HEK293 (cell line): ENCODE measurements around the gene PAX3.

ENCODE experiments used
- CTCF ChIA-PET: fragments of 350-600 bp; formaldehyde crosslinking; extraction: SDS; loops from one replicate; lab custom pipeline; 2021; ENCODE audit warnings: antibody characterized with exemption; lab: Yijun Ruan, JAX
- POLR2A ChIA-PET: fragments of 300-600 bp; formaldehyde crosslinking; extraction: SDS; loops from one replicate; lab custom pipeline; 2020; ENCODE audit warnings: antibody characterized with exemption, inconsistent platforms; lab: Yijun Ruan, JAX
- H3K27ac ChIP-seq: fragments of 200-500 bp; sonication (Bioruptor generic); 2 replicates; pipeline ENCODE4 v1.5.1; 2014; ENCODE audit warnings: low read depth, low read length, control low read depth, inconsistent platforms; ENCODE audit errors: extremely low read depth
- H3K36me3 ChIP-seq, 2 experiments: fragments of 200-500 bp in 1 of 2; sonication (Bioruptor generic) in 1 of 2; 1 replicate in 1 of 2; 2 replicates in 1 of 2; pipeline ENCODE4 v1.5.1; 2014 to 2017; ENCODE audit warnings: inconsistent platforms in 2 of 2, low read length in 2 of 2; ENCODE audit not compliant: control insufficient read depth in 2 of 2, insufficient read depth in 1 of 2
- H3K4me1 ChIP-seq: fragments of 200-500 bp; sonication (Bioruptor generic); 2 replicates; pipeline ENCODE4 v1.5.1; 2014; ENCODE audit warnings: mild to moderate bottlenecking, low read length, inconsistent platforms; ENCODE audit not compliant: control insufficient read depth, insufficient read depth
- H3K4me3 ChIP-seq: 2 replicates; pipeline ENCODE4 v1.5.1; 2011; ENCODE audit warnings: low read depth, mild to moderate bottlenecking, control low read depth, low read length, moderate library complexity
- H3K9me3 ChIP-seq: fragments of 200-500 bp; sonication (Bioruptor generic); 2 replicates; pipeline ENCODE4 v1.5.1; 2014; ENCODE audit warnings: low read depth, low read length, inconsistent platforms; ENCODE audit not compliant: control insufficient read depth, insufficient read depth
- TRIM28 ChIP-seq: IDR thresholded peaks from 2 replicates; pipeline ENCODE4 v1.6.1; 2011; ENCODE audit warnings: low read length, control low read depth, borderline replicate concordance
- ZBTB1 ChIP-seq: fragments of 450-650 bp; formaldehyde crosslinking; IDR thresholded peaks from 2 replicates; pipeline ENCODE4 v1.5.1; 2016; ENCODE audit warnings: missing biosample characterization, missing genetic modification characterization
- ZBTB17 ChIP-seq: fragments of 450-650 bp; formaldehyde crosslinking; IDR thresholded peaks from 2 replicates; pipeline ENCODE4 v1.5.1; 2016; ENCODE audit warnings: missing biosample characterization, missing genetic modification characterization
- ZNF10 ChIP-seq: fragments of 450-650 bp; formaldehyde crosslinking; IDR thresholded peaks from 2 replicates; pipeline ENCODE4 v1.5.1; 2017; ENCODE audit warnings: missing biosample characterization, missing genetic modification characterization
- ZNF221 ChIP-seq: fragments of 450-650 bp; formaldehyde crosslinking; IDR thresholded peaks from 2 replicates; pipeline ENCODE4 v1.5.1; 2017; ENCODE audit warnings: missing biosample characterization, missing genetic modification characterization, borderline replicate concordance
- ZNF529 ChIP-seq: fragments of 450-650 bp; formaldehyde crosslinking; IDR thresholded peaks from 2 replicates; pipeline ENCODE4 v1.5.1; 2017; ENCODE audit warnings: missing genetic modification characterization, missing biosample characterization; ENCODE audit not compliant: insufficient replicate concordance
- ZNF626 ChIP-seq: fragments of 450-650 bp; sonication (Bioruptor Pico); formaldehyde crosslinking; IDR thresholded peaks from 2 replicates; pipeline ENCODE4 v1.5.1; 2018; ENCODE audit warnings: missing biosample characterization, missing genetic modification characterization, inconsistent platforms
- ZNF792 ChIP-seq: fragments of 450-650 bp; formaldehyde crosslinking; IDR thresholded peaks from 2 replicates; pipeline ENCODE4 v1.5.1; 2016; ENCODE audit warnings: missing biosample characterization, missing genetic modification characterization
- ZNF837 ChIP-seq: fragments of 450-650 bp; formaldehyde crosslinking; IDR thresholded peaks from 2 replicates; pipeline ENCODE4 v1.5.1; 2016; ENCODE audit warnings: missing biosample characterization, missing genetic modification characterization
- ZXDB ChIP-seq: fragments of 450-650 bp; formaldehyde crosslinking; IDR thresholded peaks from 2 replicates; pipeline ENCODE4 v1.5.1; 2016; ENCODE audit warnings: missing biosample characterization, missing genetic modification characterization
- TF ChIP-seq, protein P1 (sequence below): fragments of 450-650 bp; formaldehyde crosslinking; IDR thresholded peaks from 2 replicates; pipeline ENCODE4 v1.5.1; 2017; ENCODE audit warnings: missing biosample characterization, missing genetic modification characterization
- TF ChIP-seq, protein P2 (sequence below): fragments of 450-650 bp; formaldehyde crosslinking; IDR thresholded peaks from 2 replicates; pipeline ENCODE4 v1.5.1; 2016; ENCODE audit warnings: missing biosample characterization, missing genetic modification characterization, borderline replicate concordance
- TF ChIP-seq, protein P3 (sequence below): fragments of 450-650 bp; formaldehyde crosslinking; IDR thresholded peaks from 2 replicates; pipeline ENCODE4 v1.5.1; 2016; ENCODE audit warnings: missing biosample characterization, missing genetic modification characterization
- TF ChIP-seq, protein P4 (sequence below): fragments of 450-650 bp; formaldehyde crosslinking; IDR thresholded peaks from 2 replicates; pipeline ENCODE4 v1.5.0; 2017; ENCODE audit warnings: missing biosample characterization, missing genetic modification characterization, borderline replicate concordance
- TF ChIP-seq, protein P5 (sequence below): fragments of 450-650 bp; formaldehyde crosslinking; IDR thresholded peaks from 2 replicates; pipeline ENCODE4 v1.5.1; 2016; ENCODE audit warnings: missing biosample characterization, missing genetic modification characterization
- TF ChIP-seq, protein P6 (sequence below): fragments of 450-650 bp; formaldehyde crosslinking; IDR thresholded peaks from 2 replicates; pipeline ENCODE4 v1.5.1; 2016; ENCODE audit warnings: missing biosample characterization, missing genetic modification characterization
- TF ChIP-seq, protein P7 (sequence below): fragments of 450-650 bp; formaldehyde crosslinking; IDR thresholded peaks from 2 replicates; pipeline ENCODE4 v1.5.1; 2016; ENCODE audit warnings: missing biosample characterization, missing genetic modification characterization

Gene PAX3

DNA sequence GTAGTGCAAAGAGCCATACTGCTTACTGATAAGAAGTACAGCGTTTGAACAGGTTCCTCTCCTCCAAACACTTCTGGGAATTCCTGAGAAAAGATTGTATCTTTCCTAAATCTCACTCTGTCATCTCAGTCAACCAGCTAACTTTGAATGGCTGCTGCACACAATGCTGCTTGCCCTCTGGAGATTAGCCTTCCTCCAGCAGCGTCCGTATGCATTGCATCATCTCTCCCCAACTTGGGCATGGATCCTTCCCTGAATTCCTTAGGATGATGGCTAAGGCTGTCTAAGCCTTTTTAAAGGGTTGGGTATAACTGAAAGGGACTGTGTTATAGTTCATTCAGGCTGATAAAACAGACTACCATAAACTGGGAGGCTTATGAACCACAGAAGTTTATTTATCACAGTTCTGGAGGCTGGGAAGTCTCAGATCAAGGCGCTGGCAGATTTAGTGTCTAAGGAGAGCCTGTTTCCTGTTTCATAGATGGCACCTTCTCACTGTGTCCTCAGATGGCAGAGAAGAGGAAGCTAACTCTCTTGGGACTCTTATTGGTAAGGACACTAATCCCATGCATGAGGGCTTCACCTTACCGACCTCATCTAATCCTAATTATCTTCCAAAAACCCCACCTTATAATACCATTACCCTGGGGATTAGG, 105.3 kb downstream of the PAX3 start:
- Histone ChIP-seq H3K9me3 (no peaks in the 10 kb centered on the region), H3K4me3 (no peak overlapping the region), H3K27ac (no peak overlapping the region), H3K4me1 (no peaks in the 10 kb centered on the region; the same call in 1 of the 2 replicates), H3K36me3 (no peaks in the 10 kb centered on the region)
- ChIA-PET POLR2A (no interaction called here), CTCF (no interaction called here)
- TF ChIP-seq ZBTB1 (tag by site-specific recombination) (no peak), ZNF837 (no peak), ZNF529 (tag by site-specific recombination) (no peak), ZXDB (tag by site-specific recombination) (no peak), ZBTB17 (no peak), TRIM28 (0 out of 2 replicates have a peak, but pooled peaks have one; percentile 20), ZNF626 (tag by site-specific recombination) (no peak), ZNF792 (tag by site-specific recombination) (no peak), ZNF221 (tag by site-specific recombination) (no peak), ZNF10 (tag by site-specific recombination) (no peak)
- TF ChIP-seq, protein P1, sequence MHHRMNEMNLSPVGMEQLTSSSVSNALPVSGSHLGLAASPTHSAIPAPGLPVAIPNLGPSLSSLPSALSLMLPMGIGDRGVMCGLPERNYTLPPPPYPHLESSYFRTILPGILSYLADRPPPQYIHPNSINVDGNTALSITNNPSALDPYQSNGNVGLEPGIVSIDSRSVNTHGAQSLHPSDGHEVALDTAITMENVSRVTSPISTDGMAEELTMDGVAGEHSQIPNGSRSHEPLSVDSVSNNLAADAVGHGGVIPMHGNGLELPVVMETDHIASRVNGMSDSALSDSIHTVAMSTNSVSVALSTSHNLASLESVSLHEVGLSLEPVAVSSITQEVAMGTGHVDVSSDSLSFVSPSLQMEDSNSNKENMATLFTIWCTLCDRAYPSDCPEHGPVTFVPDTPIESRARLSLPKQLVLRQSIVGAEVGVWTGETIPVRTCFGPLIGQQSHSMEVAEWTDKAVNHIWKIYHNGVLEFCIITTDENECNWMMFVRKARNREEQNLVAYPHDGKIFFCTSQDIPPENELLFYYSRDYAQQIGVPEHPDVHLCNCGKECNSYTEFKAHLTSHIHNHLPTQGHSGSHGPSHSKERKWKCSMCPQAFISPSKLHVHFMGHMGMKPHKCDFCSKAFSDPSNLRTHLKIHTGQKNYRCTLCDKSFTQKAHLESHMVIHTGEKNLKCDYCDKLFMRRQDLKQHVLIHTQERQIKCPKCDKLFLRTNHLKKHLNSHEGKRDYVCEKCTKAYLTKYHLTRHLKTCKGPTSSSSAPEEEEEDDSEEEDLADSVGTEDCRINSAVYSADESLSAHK (tag by site-specific recombination), result no peak
- TF ChIP-seq, protein P2, sequence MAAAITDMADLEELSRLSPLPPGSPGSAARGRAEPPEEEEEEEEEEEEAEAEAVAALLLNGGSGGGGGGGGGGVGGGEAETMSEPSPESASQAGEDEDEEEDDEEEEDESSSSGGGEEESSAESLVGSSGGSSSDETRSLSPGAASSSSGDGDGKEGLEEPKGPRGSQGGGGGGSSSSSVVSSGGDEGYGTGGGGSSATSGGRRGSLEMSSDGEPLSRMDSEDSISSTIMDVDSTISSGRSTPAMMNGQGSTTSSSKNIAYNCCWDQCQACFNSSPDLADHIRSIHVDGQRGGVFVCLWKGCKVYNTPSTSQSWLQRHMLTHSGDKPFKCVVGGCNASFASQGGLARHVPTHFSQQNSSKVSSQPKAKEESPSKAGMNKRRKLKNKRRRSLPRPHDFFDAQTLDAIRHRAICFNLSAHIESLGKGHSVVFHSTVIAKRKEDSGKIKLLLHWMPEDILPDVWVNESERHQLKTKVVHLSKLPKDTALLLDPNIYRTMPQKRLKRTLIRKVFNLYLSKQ (tag by site-specific recombination), result no peak
- TF ChIP-seq, protein P3, sequence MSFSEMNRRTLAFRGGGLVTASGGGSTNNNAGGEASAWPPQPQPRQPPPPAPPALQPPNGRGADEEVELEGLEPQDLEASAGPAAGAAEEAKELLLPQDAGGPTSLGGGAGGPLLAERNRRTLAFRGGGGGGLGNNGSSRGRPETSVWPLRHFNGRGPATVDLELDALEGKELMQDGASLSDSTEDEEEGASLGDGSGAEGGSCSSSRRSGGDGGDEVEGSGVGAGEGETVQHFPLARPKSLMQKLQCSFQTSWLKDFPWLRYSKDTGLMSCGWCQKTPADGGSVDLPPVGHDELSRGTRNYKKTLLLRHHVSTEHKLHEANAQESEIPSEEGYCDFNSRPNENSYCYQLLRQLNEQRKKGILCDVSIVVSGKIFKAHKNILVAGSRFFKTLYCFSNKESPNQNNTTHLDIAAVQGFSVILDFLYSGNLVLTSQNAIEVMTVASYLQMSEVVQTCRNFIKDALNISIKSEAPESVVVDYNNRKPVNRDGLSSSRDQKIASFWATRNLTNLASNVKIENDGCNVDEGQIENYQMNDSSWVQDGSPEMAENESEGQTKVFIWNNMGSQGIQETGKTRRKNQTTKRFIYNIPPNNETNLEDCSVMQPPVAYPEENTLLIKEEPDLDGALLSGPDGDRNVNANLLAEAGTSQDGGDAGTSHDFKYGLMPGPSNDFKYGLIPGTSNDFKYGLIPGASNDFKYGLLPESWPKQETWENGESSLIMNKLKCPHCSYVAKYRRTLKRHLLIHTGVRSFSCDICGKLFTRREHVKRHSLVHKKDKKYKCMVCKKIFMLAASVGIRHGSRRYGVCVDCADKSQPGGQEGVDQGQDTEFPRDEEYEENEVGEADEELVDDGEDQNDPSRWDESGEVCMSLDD (tag by site-specific recombination), result no peak
- TF ChIP-seq, protein P4, sequence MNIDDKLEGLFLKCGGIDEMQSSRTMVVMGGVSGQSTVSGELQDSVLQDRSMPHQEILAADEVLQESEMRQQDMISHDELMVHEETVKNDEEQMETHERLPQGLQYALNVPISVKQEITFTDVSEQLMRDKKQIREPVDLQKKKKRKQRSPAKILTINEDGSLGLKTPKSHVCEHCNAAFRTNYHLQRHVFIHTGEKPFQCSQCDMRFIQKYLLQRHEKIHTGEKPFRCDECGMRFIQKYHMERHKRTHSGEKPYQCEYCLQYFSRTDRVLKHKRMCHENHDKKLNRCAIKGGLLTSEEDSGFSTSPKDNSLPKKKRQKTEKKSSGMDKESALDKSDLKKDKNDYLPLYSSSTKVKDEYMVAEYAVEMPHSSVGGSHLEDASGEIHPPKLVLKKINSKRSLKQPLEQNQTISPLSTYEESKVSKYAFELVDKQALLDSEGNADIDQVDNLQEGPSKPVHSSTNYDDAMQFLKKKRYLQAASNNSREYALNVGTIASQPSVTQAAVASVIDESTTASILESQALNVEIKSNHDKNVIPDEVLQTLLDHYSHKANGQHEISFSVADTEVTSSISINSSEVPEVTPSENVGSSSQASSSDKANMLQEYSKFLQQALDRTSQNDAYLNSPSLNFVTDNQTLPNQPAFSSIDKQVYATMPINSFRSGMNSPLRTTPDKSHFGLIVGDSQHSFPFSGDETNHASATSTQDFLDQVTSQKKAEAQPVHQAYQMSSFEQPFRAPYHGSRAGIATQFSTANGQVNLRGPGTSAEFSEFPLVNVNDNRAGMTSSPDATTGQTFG, result no peak
- TF ChIP-seq, protein P5, sequence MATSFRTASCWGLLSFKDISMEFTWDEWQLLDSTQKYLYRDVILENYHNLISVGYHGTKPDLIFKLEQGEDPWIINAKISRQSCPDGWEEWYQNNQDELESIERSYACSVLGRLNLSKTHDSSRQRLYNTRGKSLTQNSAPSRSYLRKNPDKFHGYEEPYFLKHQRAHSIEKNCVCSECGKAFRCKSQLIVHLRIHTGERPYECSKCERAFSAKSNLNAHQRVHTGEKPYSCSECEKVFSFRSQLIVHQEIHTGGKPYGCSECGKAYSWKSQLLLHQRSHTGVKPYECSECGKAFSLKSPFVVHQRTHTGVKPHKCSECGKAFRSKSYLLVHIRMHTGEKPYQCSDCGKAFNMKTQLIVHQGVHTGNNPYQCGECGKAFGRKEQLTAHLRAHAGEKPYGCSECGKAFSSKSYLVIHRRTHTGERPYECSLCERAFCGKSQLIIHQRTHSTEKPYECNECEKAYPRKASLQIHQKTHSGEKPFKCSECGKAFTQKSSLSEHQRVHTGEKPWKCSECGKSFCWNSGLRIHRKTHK (tag by site-specific recombination), result no peak
- TF ChIP-seq, protein P6, sequence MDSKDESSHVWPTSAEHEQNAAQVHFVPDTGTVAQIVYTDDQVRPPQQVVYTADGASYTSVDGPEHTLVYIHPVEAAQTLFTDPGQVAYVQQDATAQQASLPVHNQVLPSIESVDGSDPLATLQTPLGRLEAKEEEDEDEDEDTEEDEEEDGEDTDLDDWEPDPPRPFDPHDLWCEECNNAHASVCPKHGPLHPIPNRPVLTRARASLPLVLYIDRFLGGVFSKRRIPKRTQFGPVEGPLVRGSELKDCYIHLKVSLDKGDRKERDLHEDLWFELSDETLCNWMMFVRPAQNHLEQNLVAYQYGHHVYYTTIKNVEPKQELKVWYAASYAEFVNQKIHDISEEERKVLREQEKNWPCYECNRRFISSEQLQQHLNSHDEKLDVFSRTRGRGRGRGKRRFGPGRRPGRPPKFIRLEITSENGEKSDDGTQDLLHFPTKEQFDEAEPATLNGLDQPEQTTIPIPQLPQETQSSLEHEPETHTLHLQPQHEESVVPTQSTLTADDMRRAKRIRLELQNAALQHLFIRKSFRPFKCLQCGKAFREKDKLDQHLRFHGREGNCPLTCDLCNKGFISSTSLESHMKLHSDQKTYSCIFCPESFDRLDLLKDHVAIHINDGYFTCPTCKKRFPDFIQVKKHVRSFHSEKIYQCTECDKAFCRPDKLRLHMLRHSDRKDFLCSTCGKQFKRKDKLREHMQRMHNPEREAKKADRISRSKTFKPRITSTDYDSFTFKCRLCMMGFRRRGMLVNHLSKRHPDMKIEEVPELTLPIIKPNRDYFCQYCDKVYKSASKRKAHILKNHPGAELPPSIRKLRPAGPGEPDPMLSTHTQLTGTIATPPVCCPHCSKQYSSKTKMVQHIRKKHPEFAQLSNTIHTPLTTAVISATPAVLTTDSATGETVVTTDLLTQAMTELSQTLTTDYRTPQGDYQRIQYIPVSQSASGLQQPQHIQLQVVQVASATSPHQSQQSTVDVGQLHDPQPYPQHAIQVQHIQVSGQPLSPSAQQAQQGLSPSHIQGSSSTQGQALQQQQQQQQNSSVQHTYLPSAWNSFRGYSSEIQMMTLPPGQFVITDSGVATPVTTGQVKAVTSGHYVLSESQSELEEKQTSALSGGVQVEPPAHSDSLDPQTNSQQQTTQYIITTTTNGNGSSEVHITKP (tag by site-specific recombination), result peak; percentile 25; the same call in 1 of the 2 replicates
- TF ChIP-seq, protein P7, sequence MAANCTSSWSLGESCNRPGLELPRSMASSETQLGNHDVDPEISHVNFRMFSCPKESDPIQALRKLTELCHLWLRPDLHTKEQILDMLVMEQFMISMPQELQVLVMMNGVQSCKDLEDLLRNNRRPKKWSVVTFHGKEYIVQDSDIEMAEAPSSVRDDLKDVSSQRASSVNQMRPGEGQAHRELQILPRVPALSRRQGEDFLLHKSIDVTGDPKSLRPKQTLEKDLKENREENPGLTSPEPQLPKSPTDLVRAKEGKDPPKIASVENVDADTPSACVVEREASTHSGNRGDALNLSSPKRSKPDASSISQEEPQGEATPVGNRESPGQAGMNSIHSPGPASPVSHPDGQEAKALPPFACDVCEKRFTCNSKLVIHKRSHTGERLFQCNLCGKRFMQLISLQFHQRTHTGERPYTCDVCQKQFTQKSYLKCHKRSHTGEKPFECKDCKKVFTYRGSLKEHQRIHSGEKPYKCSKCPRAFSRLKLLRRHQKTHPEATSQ (tag by site-specific recombination), result no peak
